GM18868 (cell line): ENCODE results near the gene SMC4.

Experiments
- ATAC-seq: cut with Tn5 transposase; IDR thresholded peaks from one replicate; pipeline ENCODE4 v1.9.1; 2021; ENCODE audit warnings: mild to moderate bottlenecking, moderate library complexity; ENCODE audit not compliant: unreplicated experiment

Gene SMC4

GRCh38 chr3:160394009-160394392 lies 5.4 kb upstream of the SMC4 start:
- no peak for ATAC-seq

DNA sequence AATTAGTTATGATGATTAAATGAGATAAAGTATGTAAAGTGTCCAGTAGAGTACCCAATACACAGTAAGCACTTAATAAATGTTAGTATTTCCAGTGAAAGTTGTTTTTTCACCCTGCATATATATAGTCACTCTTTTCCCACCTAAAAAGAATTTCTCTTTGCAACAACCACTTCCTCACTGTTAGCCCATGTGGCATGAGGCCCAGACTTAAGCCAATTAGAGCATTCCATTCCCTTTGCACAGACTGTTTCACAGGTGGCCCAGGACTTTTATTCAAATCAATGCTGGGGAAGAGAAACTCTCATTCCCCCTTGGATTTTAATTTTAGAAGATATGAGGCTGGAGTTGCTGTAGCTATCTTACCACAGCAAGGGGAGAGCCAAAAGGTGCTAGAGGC lies 4.2 kb upstream of the SMC4 start:
- no peak for ATAC-seq

- peak; percentile 6 for ATAC-seq
Measured at GRCh38 chr3:160398820-160399124, 678 bp upstream of the SMC4 start.

- peak; percentile 3 for ATAC-seq
Measured at GRCh38 chr3:160400030-160400701, 716 bp downstream of the SMC4 start.

GRCh38 chr3:160400702-160401150 lies 1.3 kb downstream of the SMC4 start:
- ATAC-seq: no peak

DNA sequence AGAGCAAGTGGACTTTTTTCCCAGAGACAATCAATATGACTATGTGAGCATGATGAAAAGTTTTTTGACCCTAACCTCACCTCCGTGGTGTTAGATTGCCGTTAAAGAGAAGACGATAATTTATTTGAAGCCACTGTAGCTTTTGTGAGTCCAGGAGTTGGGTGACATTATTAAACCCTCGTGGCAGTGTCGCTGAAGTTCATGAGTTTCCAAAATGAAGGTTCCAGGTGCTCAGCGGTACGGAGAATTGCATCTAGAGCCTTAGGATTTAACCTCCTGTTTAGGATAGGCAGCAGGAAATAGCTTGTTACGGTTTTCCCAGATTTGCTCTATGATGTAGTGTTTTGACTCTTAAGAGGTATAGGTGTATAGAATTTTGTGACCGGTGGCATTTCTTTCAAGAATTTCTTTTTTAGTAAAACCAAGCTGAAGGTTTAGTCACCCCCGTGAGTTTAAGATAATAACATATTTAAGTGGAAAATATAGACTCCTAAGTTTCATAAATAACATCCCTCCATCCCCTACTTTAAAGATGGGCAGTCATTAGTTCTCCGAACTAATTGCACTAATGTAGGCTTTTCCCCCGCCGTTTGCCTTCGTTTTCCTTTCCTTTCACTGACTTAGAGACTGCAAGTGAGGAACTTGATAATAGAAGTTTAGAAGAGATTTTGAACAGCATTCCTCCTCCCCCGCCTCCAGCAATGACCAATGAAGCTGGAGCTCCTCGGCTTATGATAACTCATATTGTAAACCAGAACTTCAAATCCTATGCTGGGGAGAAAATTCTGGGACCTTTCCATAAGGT lies 2.0 kb downstream of the SMC4 start:
- no peak for ATAC-seq

- no peak for ATAC-seq
Measured at GRCh38 chr3:160402221-160403027, 3.0 kb downstream of the SMC4 start.

DNA sequence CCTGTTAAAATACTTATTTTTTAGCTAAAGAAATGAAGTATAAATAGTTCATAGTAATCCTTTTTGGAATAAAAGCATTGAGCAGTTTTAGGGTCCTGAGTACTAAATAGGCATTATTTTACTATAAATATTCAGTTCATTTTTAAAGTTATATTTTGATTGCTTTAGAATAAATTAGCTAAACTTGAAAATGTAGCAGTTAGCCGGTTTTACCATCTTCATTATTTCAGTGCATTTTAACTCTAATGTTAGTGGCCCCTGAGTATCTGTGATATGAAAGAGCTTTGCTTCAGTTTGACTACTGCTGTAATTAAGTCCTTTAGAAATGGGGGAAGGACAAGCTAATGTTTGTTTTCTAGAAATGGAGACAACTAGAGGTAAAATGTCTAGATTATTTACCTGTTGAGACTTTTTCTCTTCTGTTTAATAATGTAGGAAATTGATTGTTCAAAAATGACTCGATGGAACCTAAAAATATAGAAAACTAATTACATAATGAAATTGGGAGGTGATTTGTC lies 3.6 kb downstream of the SMC4 start:
- ATAC-seq: no peak

GRCh38 chr3:160403796-160404470 lies 4.5 kb downstream of the SMC4 start:
- no peak for ATAC-seq

- ATAC-seq: no peak
Measured at GRCh38 chr3:160409812-160410610, 10.6 kb downstream of the SMC4 start.

DNA sequence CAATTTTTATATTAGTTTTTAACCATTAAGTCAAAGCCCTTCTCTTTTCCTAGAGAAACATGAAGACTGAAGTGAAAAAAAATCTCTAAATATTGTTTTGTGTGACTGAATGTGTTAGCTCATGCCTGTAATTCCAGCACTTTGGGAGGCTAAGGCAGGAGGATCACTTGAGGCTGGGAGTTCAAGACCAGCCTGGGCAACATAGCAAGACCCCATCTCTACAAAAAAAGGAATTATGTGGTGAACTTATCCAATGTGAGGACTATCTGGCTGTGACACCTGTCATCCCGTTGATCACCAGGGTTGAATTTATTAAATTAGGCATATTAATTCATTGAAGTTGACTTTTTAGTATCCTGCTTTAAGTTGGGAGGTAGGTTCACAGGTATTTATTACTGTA lies 13.0 kb downstream of the SMC4 start:
- ATAC-seq: no peak

GRCh38 chr3:160413613-160414248 lies 14.3 kb downstream of the SMC4 start:
- peak; percentile 89 for ATAC-seq

GRCh38 chr3:160417311-160417710 lies 17.9 kb downstream of the SMC4 start:
- ATAC-seq: no peak

DNA sequence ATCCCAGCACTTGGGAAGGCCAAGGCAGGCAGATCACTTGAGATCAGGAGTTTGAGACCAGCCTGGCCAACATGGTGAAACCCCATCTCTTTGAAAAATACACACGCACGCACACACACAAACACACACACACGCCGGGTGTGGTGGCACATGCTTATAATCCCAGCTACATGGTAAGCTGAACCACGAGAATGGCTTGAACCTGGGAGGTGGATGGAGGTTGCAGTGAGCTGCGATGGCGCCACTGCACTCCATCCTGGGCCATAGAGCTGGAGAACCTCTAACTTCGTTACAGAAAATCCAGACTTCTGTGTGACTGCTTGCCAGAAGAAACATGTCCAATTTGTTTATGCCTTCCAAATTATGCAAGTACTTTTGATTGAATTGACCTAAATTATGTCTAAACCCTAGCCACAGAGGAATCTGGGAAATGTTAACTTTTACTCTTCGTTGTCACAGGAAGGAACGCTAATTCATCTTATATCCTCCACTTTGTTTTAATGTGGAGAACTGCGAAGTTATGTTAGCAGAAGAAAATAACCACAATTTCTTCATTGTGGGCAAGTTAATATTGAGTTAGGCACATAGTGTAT lies 28.5 kb downstream of the SMC4 start:
- no peak for ATAC-seq

- no peak for ATAC-seq
Measured at GRCh38 chr3:160434071-160434470, 34.6 kb downstream of the SMC4 start.

DNA sequence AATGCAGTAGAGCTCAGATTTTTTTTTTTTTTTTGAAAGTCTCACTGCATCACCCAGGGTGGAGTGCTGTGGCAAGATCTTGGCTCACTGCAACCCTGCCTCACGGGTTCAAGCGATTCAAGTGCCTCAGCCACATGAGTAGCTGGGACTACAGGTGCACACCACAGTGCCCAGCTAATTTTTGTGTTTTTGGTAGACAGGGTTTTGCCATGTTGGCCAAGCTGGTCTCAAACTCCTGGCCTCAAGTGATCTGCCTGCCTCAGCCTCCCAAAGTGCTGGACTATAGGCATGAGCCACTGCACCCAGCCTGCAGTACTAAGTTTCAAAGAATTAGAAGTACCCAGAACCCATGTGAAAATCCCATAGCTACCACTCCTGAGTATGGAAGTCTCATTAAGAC lies 35.6 kb downstream of the SMC4 start:
- ATAC-seq: no peak

DNA sequence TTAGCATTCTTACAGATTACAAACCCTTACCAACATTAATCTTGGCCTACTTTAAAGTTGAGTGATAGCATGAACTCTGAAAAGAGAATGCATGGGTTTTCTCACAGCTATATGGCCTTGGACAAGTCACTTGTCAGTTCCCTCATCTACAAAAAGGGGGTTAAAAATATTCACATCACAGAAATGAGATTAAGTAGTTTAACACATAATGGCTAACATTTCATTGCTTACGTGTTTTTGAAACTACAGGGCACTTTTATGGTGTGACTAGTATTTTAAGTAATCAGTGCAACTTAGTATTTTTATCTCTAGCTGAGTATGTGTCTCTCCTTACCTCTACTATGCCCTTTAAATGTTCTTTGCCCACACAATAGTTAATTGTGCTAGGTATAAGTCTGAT lies 36.3 kb downstream of the SMC4 start:
- no peak for ATAC-seq

GRCh38 chr3:160437083-160437455 lies 37.6 kb downstream of the SMC4 start:
- no peak for ATAC-seq

DNA sequence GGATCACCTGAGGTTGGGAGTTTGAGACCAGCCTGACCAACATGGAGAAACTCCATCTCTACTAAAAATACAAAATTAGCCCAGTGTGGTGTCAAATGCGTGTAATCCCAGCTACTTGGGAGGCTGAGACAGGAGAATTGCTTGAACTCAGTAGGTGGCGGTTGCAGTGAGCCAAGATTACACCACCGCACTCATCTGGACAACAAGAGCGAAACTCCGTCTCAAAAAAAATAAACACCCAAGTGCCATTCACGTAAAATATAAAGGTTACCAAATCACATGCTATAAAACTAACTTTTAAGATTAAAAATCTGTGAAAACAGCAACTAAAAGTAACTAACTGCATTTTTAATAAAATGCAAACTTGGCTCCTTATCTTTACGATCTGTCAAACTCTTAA lies 41.2 kb downstream of the SMC4 start:
- no peak for ATAC-seq
